Neural cell (in vitro differentiated cells): ENCODE results near the gene HIVEP3. TPM values are rescaled to one million over a fixed set of nuclear protein-coding genes. Genes with fewer than 3 reads are reported as not detected.

ENCODE experiments used
- H2AFZ ChIP-seq: fragments of 200-600, 300-800 bp; sonication (generic), shearing (Covaris generic); 2 replicates; pipeline ENCODE4 v1.6.0; 2014; ENCODE audit warnings: low read depth, mild to moderate bottlenecking, antibody characterized with exemption, low read length, moderate library complexity
- H3F3A ChIP-seq: fragments of 200-600 bp; shearing (Covaris generic); 2 replicates; pipeline ENCODE4 v1.6.1; 2016; ENCODE audit warnings: mild to moderate bottlenecking, moderate library complexity, mixed read lengths, antibody characterized with exemption, low read length; ENCODE audit not compliant: insufficient read depth, poor library complexity, severe bottlenecking
- H3K27ac ChIP-seq: fragments of 200-600, 300-800 bp; sonication (generic), shearing (Covaris generic); 2 replicates; pipeline ENCODE4 v1.5.1; 2014; ENCODE audit warnings: mild to moderate bottlenecking, low read length, moderate library complexity
- H3K27me3 ChIP-seq: fragments of 300-800, 200-600 bp; sonication (generic), shearing (Covaris generic); 2 replicates; pipeline ENCODE4 v1.6.0; 2014; ENCODE audit warnings: mild to moderate bottlenecking, low read depth, low read length, moderate library complexity; ENCODE audit not compliant: insufficient read depth
- H3K36me3 ChIP-seq: fragments of 300-800, 200-600 bp; sonication (generic), shearing (Covaris generic); 2 replicates; pipeline ENCODE4 v1.5.1; 2014; ENCODE audit warnings: mild to moderate bottlenecking, antibody characterized with exemption, low read length, moderate library complexity; ENCODE audit not compliant: insufficient read depth
- H3K4me2 ChIP-seq: fragments of 300-800, 200-600 bp; sonication (generic), shearing (Covaris generic); 2 replicates; pipeline ENCODE4 v1.6.0; 2014; ENCODE audit warnings: mild to moderate bottlenecking, low read length
- H3K4me3 ChIP-seq: fragments of 300-800, 200-600 bp; sonication (generic), shearing (Covaris generic); 2 replicates; pipeline ENCODE4 v1.5.1; 2014; ENCODE audit warnings: mild to moderate bottlenecking, low read length, moderate library complexity
- H3K79me2 ChIP-seq: fragments of 200-600 bp; shearing (Covaris generic); replicated peaks from 2 replicates; pipeline ENCODE4 v1.6.0; 2014; ENCODE audit warnings: mild to moderate bottlenecking, low read length, moderate library complexity; ENCODE audit not compliant: insufficient read depth
- H3K9ac ChIP-seq: fragments of 300-800, 200-600 bp; sonication (generic), shearing (Covaris generic); 2 replicates; pipeline ENCODE4 v1.6.1; 2016; ENCODE audit warnings: mild to moderate bottlenecking, low read length, mixed read lengths
- H3K9me2 ChIP-seq: fragments of 200-600 bp; shearing (Covaris generic); 2 replicates; pipeline ENCODE4 v1.6.1; 2016; ENCODE audit warnings: mild to moderate bottlenecking, low read length, mixed read lengths; ENCODE audit not compliant: insufficient read depth
- H3K9me3 ChIP-seq: fragments of 200-600, 300-800 bp; sonication (generic), shearing (Covaris generic); 2 replicates; pipeline ENCODE4 v1.6.1; 2016; ENCODE audit warnings: mild to moderate bottlenecking, mixed run types, low read length, moderate library complexity, mixed read lengths
- H4K20me1 ChIP-seq: fragments of 200-600 bp; shearing (Covaris generic); 2 replicates; pipeline ENCODE4 v1.6.1; 2016; ENCODE audit warnings: mild to moderate bottlenecking, mixed run types; ENCODE audit not compliant: insufficient read depth
- CTCF ChIP-seq: fragments of 450-650 bp; IDR thresholded peaks from 2 replicates; pipeline ENCODE4 v1.5.1; 2014; ENCODE audit warnings: antibody characterized with exemption, mild to moderate bottlenecking, moderate library complexity; ENCODE audit not compliant: poor library complexity, severe bottlenecking
- EP300 ChIP-seq: fragments of 450-650 bp; conservative IDR thresholded peaks from 2 replicates; pipeline ENCODE4 v1.6.1; 2014; ENCODE audit warnings: antibody characterized with exemption, mild to moderate bottlenecking, moderate library complexity; ENCODE audit not compliant: poor library complexity, severe bottlenecking
- EZH2 ChIP-seq: fragments of 200-600, 300-800 bp; shearing (Covaris generic), sonication (generic); IDR thresholded peaks from 2 replicates; pipeline ENCODE4 v1.6.1; 2014; ENCODE audit warnings: antibody characterized with exemption, low read length, borderline replicate concordance, mild to moderate bottlenecking; ENCODE audit not compliant: insufficient read depth, poor library complexity, severe bottlenecking
- MXI1 ChIP-seq: fragments of 450-650 bp; conservative IDR thresholded peaks from 2 replicates; pipeline ENCODE4 v1.6.1; 2014; ENCODE audit warnings: antibody characterized with exemption, mild to moderate bottlenecking; ENCODE audit not compliant: poor library complexity, severe bottlenecking
- POLR2AphosphoS5 ChIP-seq: IDR thresholded peaks from 2 replicates; pipeline ENCODE4 v1.6.1; 2012
- RAD21 ChIP-seq: fragments of 450-650 bp; conservative IDR thresholded peaks from 2 replicates; pipeline ENCODE4 v1.6.1; 2014; ENCODE audit warnings: antibody characterized with exemption, mild to moderate bottlenecking, moderate library complexity
- SMC3 ChIP-seq: fragments of 450-650 bp; conservative IDR thresholded peaks from 2 replicates; pipeline ENCODE4 v1.6.1; 2014; ENCODE audit warnings: antibody characterized with exemption, mild to moderate bottlenecking, moderate library complexity; ENCODE audit not compliant: poor library complexity
- TAF1 ChIP-seq: IDR thresholded peaks from 2 replicates; pipeline ENCODE4 v1.6.1; 2012; ENCODE audit warnings: low read depth
- polyA plus RNA-seq: library from polyadenylated mRNA; depleted of rRNA; stranded (reverse); fragments of >200 nt; gene quantifications from 2 replicates; pipeline ENCODE4 v1.2.3, GENCODE V29; 2014
- TF ChIP-seq, protein P1 (sequence below): IDR thresholded peaks from 2 replicates; pipeline ENCODE4 v1.6.1; 2012; ENCODE audit warnings: borderline replicate concordance

Gene HIVEP3
- polyA plus RNA-seq, 1 donor from 2014 or later = 2.6 TPM

- H3K4me2 ChIP-seq = no peak overlapping the region
- H3K9me3 ChIP-seq = no peaks in the 10 kb centered on the region
- H3K9me2 ChIP-seq = no peaks in the 10 kb centered on the region
- no peaks in the 10 kb centered on the region for H3F3A ChIP-seq
- TF ChIP-seq EZH2 = no peak
- TF ChIP-seq, protein P1, sequence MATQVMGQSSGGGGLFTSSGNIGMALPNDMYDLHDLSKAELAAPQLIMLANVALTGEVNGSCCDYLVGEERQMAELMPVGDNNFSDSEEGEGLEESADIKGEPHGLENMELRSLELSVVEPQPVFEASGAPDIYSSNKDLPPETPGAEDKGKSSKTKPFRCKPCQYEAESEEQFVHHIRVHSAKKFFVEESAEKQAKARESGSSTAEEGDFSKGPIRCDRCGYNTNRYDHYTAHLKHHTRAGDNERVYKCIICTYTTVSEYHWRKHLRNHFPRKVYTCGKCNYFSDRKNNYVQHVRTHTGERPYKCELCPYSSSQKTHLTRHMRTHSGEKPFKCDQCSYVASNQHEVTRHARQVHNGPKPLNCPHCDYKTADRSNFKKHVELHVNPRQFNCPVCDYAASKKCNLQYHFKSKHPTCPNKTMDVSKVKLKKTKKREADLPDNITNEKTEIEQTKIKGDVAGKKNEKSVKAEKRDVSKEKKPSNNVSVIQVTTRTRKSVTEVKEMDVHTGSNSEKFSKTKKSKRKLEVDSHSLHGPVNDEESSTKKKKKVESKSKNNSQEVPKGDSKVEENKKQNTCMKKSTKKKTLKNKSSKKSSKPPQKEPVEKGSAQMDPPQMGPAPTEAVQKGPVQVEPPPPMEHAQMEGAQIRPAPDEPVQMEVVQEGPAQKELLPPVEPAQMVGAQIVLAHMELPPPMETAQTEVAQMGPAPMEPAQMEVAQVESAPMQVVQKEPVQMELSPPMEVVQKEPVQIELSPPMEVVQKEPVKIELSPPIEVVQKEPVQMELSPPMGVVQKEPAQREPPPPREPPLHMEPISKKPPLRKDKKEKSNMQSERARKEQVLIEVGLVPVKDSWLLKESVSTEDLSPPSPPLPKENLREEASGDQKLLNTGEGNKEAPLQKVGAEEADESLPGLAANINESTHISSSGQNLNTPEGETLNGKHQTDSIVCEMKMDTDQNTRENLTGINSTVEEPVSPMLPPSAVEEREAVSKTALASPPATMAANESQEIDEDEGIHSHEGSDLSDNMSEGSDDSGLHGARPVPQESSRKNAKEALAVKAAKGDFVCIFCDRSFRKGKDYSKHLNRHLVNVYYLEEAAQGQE = no peak
- no peak for TF ChIP-seq TAF1
- TF ChIP-seq RAD21 = no peak
- TF ChIP-seq CTCF = no peak
- no peak for TF ChIP-seq MXI1
- TF ChIP-seq POLR2AphosphoS5 = no peak
- no peak for TF ChIP-seq EP300
- no peak for TF ChIP-seq SMC3
- no peaks in the 10 kb centered on the region for H3K79me2 ChIP-seq
- no peaks in the 10 kb centered on the region for H4K20me1 ChIP-seq
- no peaks in the 10 kb centered on the region for H3K27me3 ChIP-seq
- no peak overlapping the region for H2AFZ ChIP-seq
- H3K4me3 ChIP-seq = no peak overlapping the region
- no peaks in the 10 kb centered on the region for H3K36me3 ChIP-seq
- H3K9ac ChIP-seq = no peak overlapping the region
- H3K27ac ChIP-seq = no peak overlapping the region
These were observed 338.7 kb downstream of the HIVEP3 start for GRCh38 chr1:41580021-41580420.

DNA sequence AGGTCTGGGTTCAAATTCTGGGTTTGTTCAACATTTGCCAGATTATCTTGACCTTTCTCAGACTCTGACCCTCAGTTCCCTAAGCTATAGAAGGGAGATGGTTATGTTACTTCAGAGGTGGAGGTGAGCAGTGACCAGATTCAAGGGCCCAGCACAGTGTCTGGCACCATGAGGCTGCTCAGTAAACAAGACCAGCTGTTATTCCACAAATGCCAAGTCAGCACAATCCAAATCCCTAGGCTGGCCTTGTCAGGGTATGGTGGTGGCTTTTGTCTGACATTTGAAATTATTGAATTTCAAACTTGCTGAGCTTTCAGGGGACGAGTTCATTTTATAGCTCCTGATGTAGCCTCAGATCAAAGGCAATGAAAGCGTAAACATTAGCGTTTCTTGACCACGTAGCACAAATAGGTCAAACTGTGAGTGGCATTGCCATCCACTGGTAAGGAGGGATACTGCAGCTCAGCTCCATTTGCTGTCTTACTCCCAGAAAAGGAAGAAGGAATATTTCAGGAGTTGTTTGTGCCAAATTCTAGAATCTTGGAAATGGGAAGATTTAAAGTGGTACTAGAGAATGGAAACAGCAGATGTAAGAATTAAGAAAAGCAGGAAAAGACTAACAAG, 339.9 kb downstream of the HIVEP3 start:
- no peaks in the 10 kb centered on the region for H3F3A ChIP-seq
- no peak overlapping the region for H3K4me3 ChIP-seq
- no peak overlapping the region for H2AFZ ChIP-seq
- H3K4me2 ChIP-seq = no peak overlapping the region
- H3K9ac ChIP-seq = no peak overlapping the region
- TF ChIP-seq CTCF = peak; percentile 23
- TF ChIP-seq TAF1 = no peak
- H3K36me3 ChIP-seq = no peaks in the 10 kb centered on the region
- H3K27me3 ChIP-seq = no peaks in the 10 kb centered on the region
- H3K27ac ChIP-seq = no peak overlapping the region
- no peaks in the 10 kb centered on the region for H4K20me1 ChIP-seq
- no peaks in the 10 kb centered on the region for H3K9me2 ChIP-seq
- H3K79me2 ChIP-seq = no peaks in the 10 kb centered on the region
- H3K9me3 ChIP-seq = no peaks in the 10 kb centered on the region
